HEK293 (cell line): ENCODE measurements around the gene ACTL6B.

Experiments used
- AEBP2 ChIP-seq: fragments of 450-650 bp; formaldehyde crosslinking; IDR thresholded peaks from 2 replicates; pipeline ENCODE4 v1.5.1; 2016; ENCODE audit warnings: missing biosample characterization, missing genetic modification characterization, borderline replicate concordance
- ATF2 ChIP-seq: fragments of 450-650 bp; formaldehyde crosslinking; IDR thresholded peaks from 2 replicates; pipeline ENCODE4 v1.5.1; 2016; ENCODE audit warnings: missing biosample characterization, missing genetic modification characterization, low read depth
- EGR2 ChIP-seq: fragments of 450-650 bp; formaldehyde crosslinking; IDR thresholded peaks from 2 replicates; pipeline ENCODE4 v1.5.1; 2016; ENCODE audit warnings: low read depth, missing biosample characterization, missing genetic modification characterization
- GLI2 ChIP-seq: fragments of 450-650 bp; formaldehyde crosslinking; IDR thresholded peaks from 2 replicates; pipeline ENCODE4; 2017; ENCODE audit warnings: missing biosample characterization, missing genetic modification characterization, low read depth, borderline replicate concordance
- HOXA7 ChIP-seq: sonication (generic); formaldehyde crosslinking; IDR thresholded peaks from 2 replicates; pipeline ENCODE4 v1.8.1; 2022; ENCODE audit warnings: missing genetic modification reagents, borderline replicate concordance
- KLF7 ChIP-seq: fragments of 450-650 bp; formaldehyde crosslinking; IDR thresholded peaks from 2 replicates; pipeline ENCODE4 v1.5.1; 2016; ENCODE audit warnings: missing biosample characterization, missing genetic modification characterization, borderline replicate concordance
- KLF8 ChIP-seq: fragments of 450-650 bp; formaldehyde crosslinking; IDR thresholded peaks from 2 replicates; pipeline ENCODE4 v1.5.1; 2016; ENCODE audit warnings: missing biosample characterization, missing genetic modification characterization
- KLF9 ChIP-seq: fragments of 450-650 bp; formaldehyde crosslinking; IDR thresholded peaks from 2 replicates; pipeline ENCODE4 v1.5.1; 2016; ENCODE audit warnings: missing biosample characterization, missing genetic modification characterization, low read depth
- MZF1 ChIP-seq: fragments of 450-650 bp; formaldehyde crosslinking; IDR thresholded peaks from 2 replicates; pipeline ENCODE4 v1.5.1; 2017; ENCODE audit warnings: missing biosample characterization, missing genetic modification characterization, borderline replicate concordance
- PRDM4 ChIP-seq: fragments of 450-650 bp; formaldehyde crosslinking; IDR thresholded peaks from 2 replicates; pipeline ENCODE4 v1.5.1; 2017; ENCODE audit warnings: missing biosample characterization, missing genetic modification characterization
- ZBTB17 ChIP-seq: fragments of 450-650 bp; formaldehyde crosslinking; IDR thresholded peaks from 2 replicates; pipeline ENCODE4 v1.5.1; 2016; ENCODE audit warnings: missing biosample characterization, missing genetic modification characterization
- ZBTB48 ChIP-seq: fragments of 450-650 bp; formaldehyde crosslinking; IDR thresholded peaks from 2 replicates; pipeline ENCODE4 v1.5.1; 2016; ENCODE audit warnings: missing biosample characterization, missing genetic modification characterization
- ZFP69B ChIP-seq: fragments of 450-650 bp; formaldehyde crosslinking; IDR thresholded peaks from 2 replicates; pipeline ENCODE4 v1.5.1; 2016; ENCODE audit warnings: missing biosample characterization, missing genetic modification characterization
- ZNF10 ChIP-seq: fragments of 450-650 bp; formaldehyde crosslinking; IDR thresholded peaks from 2 replicates; pipeline ENCODE4 v1.5.1; 2017; ENCODE audit warnings: missing biosample characterization, missing genetic modification characterization
- ZNF19 ChIP-seq: fragments of 450-650 bp; formaldehyde crosslinking; IDR thresholded peaks from 2 replicates; pipeline ENCODE4; 2016; ENCODE audit warnings: missing biosample characterization, missing genetic modification characterization, low read depth
- ZNF341 ChIP-seq: fragments of 450-650 bp; formaldehyde crosslinking; IDR thresholded peaks from 2 replicates; pipeline ENCODE4; 2016; ENCODE audit warnings: low read depth, missing biosample characterization, missing genetic modification characterization
- ZNF354C ChIP-seq: fragments of 450-650 bp; formaldehyde crosslinking; IDR thresholded peaks from 2 replicates; pipeline ENCODE4 v1.5.1; 2016; ENCODE audit warnings: missing biosample characterization, missing genetic modification characterization, low read depth, borderline replicate concordance
- ZNF48 ChIP-seq: fragments of 450-650 bp; formaldehyde crosslinking; IDR thresholded peaks from 2 replicates; pipeline ENCODE4 v1.5.1; 2016; ENCODE audit warnings: missing biosample characterization, missing genetic modification characterization
- ZNF561 ChIP-seq: fragments of 450-650 bp; IDR thresholded peaks from 2 replicates; pipeline ENCODE4 v1.5.1; 2018; ENCODE audit warnings: missing biosample characterization, missing genetic modification characterization, borderline replicate concordance
- ZNF626 ChIP-seq: fragments of 450-650 bp; sonication (Bioruptor Pico); formaldehyde crosslinking; IDR thresholded peaks from 2 replicates; pipeline ENCODE4 v1.5.1; 2018; ENCODE audit warnings: missing biosample characterization, missing genetic modification characterization, inconsistent platforms
- ZNF768 ChIP-seq: fragments of 450-650 bp; formaldehyde crosslinking; IDR thresholded peaks from 2 replicates; pipeline ENCODE4 v1.5.1; 2018; ENCODE audit warnings: missing biosample characterization, mild to moderate bottlenecking, missing genetic modification characterization
- ZNF776 ChIP-seq: fragments of 450-650 bp; formaldehyde crosslinking; IDR thresholded peaks from 2 replicates; pipeline ENCODE4 v1.5.0; 2017; ENCODE audit warnings: missing biosample characterization, missing genetic modification characterization, borderline replicate concordance
- TF ChIP-seq, protein P1 (sequence below): fragments of 450-650 bp; formaldehyde crosslinking; conservative IDR thresholded peaks from 2 replicates; pipeline ENCODE4 v1.5.1; 2016; ENCODE audit warnings: low read depth, missing biosample characterization, missing genetic modification characterization
- TF ChIP-seq, protein P2 (sequence below): sonication (generic); formaldehyde crosslinking; IDR thresholded peaks from 2 replicates; pipeline ENCODE4 v1.8.1; 2022; ENCODE audit warnings: mild to moderate bottlenecking, moderate library complexity, missing genetic modification reagents
- TF ChIP-seq, protein P3 (sequence below): fragments of 450-650 bp; formaldehyde crosslinking; IDR thresholded peaks from 2 replicates; pipeline ENCODE4 v1.5.1; 2016; ENCODE audit warnings: missing biosample characterization, missing genetic modification characterization
- TF ChIP-seq, protein P4 (sequence below): fragments of 450-650 bp; formaldehyde crosslinking; IDR thresholded peaks from 2 replicates; pipeline ENCODE4 v1.5.1; 2017; ENCODE audit warnings: missing biosample characterization, mild to moderate bottlenecking, missing genetic modification characterization, moderate library complexity

Gene ACTL6B

DNA sequence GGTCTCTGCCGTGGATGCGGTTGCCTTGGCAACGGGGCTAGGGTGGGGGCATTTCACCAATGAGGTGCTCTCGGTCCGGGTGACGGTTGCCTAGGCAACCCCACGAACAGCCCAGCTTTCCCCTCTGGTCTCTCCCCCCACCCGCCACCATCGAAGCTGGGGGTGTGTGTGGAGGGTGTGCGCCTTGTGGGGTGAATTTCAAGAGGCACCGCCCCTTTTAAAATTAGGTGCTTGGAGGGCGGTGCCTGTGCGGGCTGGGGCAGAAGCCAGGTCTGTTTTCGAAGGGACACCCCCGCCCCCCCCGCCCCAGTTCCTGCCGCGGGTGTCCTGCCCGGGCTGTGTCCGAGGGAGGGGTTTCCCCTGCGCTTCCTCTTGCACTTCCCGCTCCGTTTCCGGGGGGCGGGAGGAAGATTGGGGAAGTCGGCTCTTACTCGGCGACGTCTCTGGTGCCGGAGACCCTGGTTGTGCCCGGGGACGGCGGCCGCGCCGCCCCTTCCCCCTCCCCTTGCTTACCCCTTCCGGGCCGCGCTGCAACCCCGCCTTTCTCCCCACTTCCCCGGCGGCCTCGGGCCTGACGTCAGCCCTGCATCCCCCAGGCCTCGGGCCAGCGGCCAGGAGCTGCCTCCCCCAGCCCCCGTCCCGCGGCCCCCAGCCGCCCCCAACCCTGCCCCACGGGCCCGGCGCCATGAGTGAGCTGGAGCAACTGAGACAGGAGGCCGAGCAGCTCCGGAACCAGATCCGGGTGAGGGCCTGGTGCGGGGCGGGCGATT is 19.5 kb upstream of the ACTL6B start (continued):
- no peak for TF ChIP-seq ZNF561 (tag by site-specific recombination)
- TF ChIP-seq KLF9 (tag by site-specific recombination): peak; percentile 87
- no peak for TF ChIP-seq MZF1 (tag by site-specific recombination)
- peak; percentile 91 for TF ChIP-seq KLF8 (tag by site-specific recombination)
- TF ChIP-seq ZNF48 (tag by site-specific recombination): no peak
- no peak for TF ChIP-seq ZNF19 (tag by site-specific recombination)
- peak; percentile 89 for TF ChIP-seq ZNF341
- TF ChIP-seq ZNF10 (tag by site-specific recombination): no peak
- TF ChIP-seq, protein P1, sequence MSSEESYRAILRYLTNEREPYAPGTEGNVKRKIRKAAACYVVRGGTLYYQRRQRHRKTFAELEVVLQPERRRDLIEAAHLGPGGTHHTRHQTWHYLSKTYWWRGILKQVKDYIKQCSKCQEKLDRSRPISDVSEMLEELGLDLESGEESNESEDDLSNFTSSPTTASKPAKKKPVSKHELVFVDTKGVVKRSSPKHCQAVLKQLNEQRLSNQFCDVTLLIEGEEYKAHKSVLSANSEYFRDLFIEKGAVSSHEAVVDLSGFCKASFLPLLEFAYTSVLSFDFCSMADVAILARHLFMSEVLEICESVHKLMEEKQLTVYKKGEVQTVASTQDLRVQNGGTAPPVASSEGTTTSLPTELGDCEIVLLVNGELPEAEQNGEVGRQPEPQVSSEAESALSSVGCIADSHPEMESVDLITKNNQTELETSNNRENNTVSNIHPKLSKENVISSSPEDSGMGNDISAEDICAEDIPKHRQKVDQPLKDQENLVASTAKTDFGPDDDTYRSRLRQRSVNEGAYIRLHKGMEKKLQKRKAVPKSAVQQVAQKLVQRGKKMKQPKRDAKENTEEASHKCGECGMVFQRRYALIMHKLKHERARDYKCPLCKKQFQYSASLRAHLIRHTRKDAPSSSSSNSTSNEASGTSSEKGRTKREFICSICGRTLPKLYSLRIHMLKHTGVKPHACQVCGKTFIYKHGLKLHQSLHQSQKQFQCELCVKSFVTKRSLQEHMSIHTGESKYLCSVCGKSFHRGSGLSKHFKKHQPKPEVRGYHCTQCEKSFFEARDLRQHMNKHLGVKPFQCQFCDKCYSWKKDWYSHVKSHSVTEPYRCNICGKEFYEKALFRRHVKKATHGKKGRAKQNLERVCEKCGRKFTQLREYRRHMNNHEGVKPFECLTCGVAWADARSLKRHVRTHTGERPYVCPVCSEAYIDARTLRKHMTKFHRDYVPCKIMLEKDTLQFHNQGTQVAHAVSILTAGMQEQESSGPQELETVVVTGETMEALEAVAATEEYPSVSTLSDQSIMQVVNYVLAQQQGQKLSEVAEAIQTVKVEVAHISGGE (tag by site-specific recombination): peak; percentile 88
- TF ChIP-seq HOXA7 (CRISPR knock-in tag): no peak
- TF ChIP-seq, protein P2, sequence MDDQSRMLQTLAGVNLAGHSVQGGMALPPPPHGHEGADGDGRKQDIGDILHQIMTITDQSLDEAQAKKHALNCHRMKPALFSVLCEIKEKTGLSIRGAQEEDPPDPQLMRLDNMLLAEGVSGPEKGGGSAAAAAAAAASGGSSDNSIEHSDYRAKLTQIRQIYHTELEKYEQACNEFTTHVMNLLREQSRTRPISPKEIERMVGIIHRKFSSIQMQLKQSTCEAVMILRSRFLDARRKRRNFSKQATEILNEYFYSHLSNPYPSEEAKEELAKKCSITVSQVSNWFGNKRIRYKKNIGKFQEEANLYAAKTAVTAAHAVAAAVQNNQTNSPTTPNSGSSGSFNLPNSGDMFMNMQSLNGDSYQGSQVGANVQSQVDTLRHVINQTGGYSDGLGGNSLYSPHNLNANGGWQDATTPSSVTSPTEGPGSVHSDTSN: no peak
- TF ChIP-seq ZNF354C (tag by site-specific recombination): no peak
- TF ChIP-seq ZNF626 (tag by site-specific recombination): no peak
- no peak for TF ChIP-seq KLF7 (tag by site-specific recombination)
- no peak for TF ChIP-seq AEBP2 (tag by site-specific recombination)
- TF ChIP-seq ZBTB17: no peak
- TF ChIP-seq ZNF776 (tag by site-specific recombination): no peak
- TF ChIP-seq ZNF768 (tag by site-specific recombination): no peak
- TF ChIP-seq EGR2 (tag by site-specific recombination): peak; percentile 16; the same call in 1 of the 2 replicates
- no peak for TF ChIP-seq GLI2 (tag by site-specific recombination)
- no peak for TF ChIP-seq ZBTB48 (tag by site-specific recombination)
- no peak for TF ChIP-seq PRDM4 (tag by site-specific recombination)
- no peak for TF ChIP-seq ZFP69B (tag by site-specific recombination)
- TF ChIP-seq ATF2 (tag by site-specific recombination): no peak
- TF ChIP-seq, protein P3, sequence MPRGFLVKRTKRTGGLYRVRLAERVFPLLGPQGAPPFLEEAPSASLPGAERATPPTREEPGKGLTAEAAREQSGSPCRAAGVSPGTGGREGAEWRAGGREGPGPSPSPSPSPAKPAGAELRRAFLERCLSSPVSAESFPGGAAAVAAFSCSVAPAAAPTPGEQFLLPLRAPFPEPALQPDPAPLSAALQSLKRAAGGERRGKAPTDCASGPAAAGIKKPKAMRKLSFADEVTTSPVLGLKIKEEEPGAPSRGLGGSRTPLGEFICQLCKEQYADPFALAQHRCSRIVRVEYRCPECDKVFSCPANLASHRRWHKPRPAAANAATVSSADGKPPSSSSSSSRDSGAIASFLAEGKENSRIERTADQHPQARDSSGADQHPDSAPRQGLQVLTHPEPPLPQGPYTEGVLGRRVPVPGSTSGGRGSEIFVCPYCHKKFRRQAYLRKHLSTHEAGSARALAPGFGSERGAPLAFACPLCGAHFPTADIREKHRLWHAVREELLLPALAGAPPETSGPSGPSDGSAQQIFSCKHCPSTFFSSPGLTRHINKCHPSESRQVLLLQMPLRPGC (tag by site-specific recombination): no peak
- TF ChIP-seq, protein P4, sequence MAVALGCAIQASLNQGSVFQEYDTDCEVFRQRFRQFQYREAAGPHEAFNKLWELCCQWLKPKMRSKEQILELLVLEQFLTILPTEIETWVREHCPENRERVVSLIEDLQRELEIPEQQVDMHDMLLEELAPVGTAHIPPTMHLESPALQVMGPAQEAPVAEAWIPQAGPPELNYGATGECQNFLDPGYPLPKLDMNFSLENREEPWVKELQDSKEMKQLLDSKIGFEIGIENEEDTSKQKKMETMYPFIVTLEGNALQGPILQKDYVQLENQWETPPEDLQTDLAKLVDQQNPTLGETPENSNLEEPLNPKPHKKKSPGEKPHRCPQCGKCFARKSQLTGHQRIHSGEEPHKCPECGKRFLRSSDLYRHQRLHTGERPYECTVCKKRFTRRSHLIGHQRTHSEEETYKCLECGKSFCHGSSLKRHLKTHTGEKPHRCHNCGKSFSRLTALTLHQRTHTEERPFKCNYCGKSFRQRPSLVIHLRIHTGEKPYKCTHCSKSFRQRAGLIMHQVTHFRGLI (tag by site-specific recombination): no peak
